C4-2B (cell line): ENCODE data around the gene DEAF1.

ENCODE experiments used
- ZFX ChIP-seq: fragments of 450-650 bp; IDR thresholded peaks from 2 replicates; pipeline ENCODE4 v1.6.1; 2017
- TF ChIP-seq, protein P1 (sequence below): fragments of 450-650 bp; conservative IDR thresholded peaks from 2 replicates; pipeline ENCODE4 v1.5.1; 2017; ENCODE audit warnings: mild to moderate bottlenecking

- TF ChIP-seq, protein P1, sequence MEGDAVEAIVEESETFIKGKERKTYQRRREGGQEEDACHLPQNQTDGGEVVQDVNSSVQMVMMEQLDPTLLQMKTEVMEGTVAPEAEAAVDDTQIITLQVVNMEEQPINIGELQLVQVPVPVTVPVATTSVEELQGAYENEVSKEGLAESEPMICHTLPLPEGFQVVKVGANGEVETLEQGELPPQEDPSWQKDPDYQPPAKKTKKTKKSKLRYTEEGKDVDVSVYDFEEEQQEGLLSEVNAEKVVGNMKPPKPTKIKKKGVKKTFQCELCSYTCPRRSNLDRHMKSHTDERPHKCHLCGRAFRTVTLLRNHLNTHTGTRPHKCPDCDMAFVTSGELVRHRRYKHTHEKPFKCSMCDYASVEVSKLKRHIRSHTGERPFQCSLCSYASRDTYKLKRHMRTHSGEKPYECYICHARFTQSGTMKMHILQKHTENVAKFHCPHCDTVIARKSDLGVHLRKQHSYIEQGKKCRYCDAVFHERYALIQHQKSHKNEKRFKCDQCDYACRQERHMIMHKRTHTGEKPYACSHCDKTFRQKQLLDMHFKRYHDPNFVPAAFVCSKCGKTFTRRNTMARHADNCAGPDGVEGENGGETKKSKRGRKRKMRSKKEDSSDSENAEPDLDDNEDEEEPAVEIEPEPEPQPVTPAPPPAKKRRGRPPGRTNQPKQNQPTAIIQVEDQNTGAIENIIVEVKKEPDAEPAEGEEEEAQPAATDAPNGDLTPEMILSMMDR = no peak
- TF ChIP-seq ZFX = no peak
These were observed 2.0 kb upstream of the DEAF1 start for GRCh38 chr11:696955-697491.
